ENCODE data around the gene PCNX1.
"Not testable (repeated sequence)": the region's sequence is repeated elsewhere in the genome, so short reads cannot be mapped to it uniquely, and the experiment has no call there.

PCNX1 gene

DNA sequence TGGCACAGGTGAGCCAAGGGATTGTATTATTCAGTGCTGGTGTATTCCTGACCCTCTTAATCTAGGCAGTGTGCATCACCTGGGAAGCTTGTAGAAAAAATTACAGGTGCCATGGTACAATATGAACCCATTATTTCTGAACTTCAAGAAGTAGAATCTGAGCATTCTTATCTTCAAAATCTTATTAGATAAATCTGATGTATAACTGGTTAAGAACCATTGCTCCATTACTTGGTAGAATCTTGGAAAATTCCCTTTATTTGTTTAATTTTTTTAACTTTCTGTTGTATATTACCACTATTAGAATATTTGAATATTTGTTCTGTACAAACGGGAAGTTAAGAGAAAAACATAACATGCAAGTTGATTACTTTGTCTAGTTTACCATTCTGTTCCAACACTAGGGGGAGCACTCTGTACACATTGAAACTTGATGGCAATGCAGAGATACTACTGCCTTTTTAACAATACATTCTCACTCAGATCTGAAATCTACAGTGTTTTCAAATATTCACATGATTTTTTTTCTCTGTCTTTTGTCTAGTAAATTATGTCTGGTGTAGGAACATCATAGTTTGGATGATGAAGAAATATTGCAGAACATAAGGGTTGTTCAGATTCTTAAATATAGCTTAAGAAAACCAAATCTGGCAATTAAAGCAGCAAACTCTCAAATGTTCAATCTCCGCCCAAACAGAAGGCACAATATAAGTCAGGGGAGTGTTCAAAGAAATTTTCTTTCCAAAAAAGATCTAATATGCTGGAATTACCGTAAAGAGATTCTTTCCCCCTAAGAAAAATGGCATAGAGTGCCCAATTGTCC lies 196.6 kb downstream of the PCNX1 start:
- DNase-seq, result no peak

DNA sequence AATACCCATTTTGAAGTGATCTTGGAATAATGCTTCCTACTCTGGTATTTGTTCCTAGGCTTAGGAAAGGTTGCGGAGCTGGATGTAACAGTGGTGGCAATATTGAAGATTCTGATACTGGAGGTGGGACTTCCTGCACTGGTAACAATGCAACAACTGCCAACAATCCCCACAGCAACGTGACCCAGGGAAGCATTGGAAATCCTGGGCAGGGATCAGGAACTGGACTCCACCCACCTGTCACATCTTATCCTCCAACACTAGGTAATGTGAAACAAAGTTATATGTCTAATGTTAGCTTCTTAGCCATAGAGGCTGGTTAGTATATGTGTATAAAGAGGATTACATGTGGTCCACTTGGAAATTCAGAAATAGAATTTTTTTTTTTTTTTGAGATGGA lies 197.9 kb downstream of the PCNX1 start:
- DNase-seq, result no peak

DNA sequence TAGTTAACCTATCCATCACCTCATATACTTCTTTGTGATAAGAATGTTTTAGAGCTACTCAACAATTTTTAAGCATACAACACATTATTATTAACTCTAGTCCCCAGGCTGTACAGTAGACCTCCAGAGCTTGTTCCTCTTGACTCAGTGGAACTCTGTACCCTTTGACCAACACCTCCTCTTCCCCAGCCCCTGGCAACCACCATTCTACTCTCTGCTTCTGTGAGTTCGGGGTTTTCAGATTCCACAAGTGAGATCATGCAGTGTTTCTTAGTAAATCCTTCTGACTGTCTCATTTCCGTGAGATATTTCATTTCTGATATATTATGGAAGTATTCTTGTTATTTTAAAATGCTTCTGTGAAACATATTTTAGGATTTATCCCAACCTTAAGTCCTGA lies 200.7 kb downstream of the PCNX1 start:
- no peak for DNase-seq

DNA sequence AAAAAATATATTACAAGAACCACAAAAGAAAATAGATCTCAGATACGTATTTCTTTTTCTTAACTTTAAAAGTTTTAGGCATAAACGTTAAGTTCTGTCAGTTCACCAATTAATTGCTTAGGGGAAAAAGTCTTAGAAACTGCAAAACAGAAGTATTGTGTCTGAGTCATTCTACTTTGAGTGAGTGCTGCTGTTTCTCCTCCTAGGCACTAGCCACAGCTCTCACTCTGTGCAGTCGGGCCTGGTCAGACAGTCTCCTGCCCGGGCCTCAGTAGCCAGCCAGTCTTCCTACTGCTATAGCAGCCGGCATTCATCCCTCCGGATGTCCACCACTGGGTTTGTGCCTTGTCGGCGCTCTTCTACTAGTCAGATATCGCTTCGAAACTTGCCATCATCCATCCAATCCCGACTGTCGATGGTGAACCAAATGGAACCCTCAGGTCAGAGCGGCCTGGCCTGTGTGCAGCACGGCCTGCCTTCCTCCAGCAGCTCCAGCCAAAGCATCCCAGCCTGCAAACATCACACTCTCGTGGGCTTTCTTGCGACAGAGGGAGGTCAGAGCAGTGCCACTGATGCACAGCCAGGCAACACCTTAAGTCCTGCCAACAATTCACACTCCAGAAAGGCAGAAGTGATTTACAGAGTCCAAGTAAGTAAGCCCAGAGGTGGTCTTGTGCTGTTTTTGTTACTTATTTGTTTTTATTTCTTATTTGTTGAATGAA lies 201.3 kb downstream of the PCNX1 start:
- DNase-seq, result no peak

DNA sequence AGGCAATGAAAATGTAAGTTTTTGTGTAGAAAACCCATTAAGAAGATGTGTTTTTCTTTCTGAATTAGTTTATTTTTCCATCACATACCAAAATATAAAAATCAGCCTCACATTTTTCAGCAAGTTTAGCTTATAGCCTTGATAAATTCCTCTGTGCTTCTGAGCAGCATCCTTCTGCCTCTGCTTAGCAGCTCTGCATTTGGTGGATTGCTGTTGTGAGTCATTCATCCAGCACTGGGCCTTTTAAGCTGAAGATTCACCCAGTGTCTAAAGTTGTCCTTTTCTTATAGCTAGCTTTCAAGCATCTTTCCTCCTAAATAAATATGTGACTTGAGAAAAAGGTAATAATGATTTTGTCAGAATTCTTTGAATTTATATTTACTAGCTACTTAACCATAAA lies 206.1 kb downstream of the PCNX1 start:
- no peak for DNase-seq

DNA sequence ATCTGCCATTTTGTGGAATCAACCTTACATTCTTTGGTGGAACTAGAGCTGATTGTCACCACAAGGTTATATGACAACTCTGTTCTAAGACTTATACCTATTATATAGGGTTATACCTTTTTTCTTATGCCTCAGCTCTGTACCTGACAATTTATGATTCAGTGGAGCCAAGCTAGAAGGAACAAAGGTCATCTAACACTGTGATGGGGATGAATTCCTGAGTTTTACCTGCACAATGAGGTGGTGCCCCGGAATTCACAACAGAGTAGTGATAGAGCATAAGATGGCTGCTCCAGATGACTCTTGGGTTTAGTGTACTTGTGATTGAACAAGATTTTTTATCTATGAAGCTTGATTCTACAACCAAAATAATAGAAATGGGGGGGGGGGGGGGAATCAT lies 207.3 kb downstream of the PCNX1 start:
- no peak for DNase-seq

DNA sequence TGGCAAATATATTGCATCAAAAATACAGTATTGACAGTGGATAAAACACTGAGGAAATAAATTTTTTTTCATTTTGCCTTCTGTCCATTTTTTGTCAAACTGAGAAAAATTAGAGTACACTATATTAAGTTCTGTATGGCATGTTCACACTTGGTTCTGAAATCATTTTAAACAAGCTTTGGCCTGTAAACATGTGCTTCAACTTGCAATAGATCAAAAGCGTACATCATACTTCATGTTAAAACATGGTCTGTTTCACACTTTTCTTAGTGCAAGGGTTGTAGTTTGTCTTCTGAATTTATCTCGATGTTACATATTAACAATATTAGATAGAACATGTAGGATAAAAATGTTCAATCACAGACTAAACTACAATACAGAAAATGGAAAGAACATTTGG lies 208.0 kb downstream of the PCNX1 start:
- DNase-seq, result no peak

DNA sequence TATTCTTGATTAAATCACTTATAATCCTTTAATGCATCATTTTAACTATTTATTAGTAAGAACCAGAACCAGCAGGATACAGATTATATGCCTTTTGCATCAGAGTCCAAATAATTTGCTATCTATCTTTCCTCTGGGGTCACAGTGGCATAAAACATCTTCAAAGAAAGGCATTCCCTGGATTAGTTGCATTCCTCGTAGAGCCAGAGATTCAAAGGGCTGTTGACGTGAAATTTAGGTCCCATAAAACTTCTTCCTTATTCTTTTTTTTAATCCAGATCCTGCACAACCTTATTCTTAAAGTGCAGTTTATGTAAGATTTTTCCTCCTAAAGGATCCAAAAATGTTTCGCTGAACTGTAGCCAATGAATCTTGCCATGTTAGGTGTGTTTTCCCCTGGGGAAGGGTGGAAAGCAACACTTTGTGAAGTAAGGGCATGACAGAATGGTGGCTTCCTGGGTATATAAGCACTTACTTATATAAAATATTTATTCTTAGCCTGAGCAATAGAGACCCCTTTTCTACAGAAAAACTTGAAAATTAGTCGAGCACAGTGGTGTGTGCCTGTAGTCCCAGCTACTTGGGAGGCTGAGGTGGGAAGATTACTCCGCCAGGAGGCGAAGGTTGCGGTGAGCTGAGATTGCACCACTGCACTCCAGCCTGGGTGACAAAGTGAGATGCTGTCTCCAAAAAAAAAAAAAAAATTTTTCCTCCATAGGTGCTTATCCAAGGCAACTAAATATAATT lies 208.7 kb downstream of the PCNX1 start:
- no peak for DNase-seq

DNA sequence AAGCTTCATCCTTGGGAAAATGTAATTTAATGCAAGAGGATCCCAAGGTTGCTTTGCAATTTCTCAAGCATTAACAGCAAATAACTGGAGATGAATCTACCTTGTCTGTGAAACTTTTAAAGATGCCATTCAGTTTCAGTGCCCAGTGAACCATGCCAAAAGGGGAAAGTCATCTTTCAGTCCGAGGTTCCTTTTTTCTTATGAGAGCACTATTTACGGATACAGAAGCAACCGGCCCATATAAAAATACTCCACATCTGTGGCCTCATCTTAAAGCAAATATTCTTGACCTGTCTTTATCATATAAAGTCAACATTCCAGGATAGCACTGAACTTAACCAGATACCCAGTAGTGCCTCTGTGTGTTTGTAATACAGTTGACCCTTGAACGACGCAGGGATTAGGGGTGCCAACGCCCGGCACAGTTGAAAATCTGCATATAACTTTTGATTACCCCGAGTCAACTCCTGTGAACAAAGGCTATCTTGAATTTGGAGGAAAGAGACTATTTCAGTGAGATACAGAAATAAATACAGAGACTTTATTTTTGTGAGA lies 209.4 kb downstream of the PCNX1 start:
- no peak for DNase-seq

DNA sequence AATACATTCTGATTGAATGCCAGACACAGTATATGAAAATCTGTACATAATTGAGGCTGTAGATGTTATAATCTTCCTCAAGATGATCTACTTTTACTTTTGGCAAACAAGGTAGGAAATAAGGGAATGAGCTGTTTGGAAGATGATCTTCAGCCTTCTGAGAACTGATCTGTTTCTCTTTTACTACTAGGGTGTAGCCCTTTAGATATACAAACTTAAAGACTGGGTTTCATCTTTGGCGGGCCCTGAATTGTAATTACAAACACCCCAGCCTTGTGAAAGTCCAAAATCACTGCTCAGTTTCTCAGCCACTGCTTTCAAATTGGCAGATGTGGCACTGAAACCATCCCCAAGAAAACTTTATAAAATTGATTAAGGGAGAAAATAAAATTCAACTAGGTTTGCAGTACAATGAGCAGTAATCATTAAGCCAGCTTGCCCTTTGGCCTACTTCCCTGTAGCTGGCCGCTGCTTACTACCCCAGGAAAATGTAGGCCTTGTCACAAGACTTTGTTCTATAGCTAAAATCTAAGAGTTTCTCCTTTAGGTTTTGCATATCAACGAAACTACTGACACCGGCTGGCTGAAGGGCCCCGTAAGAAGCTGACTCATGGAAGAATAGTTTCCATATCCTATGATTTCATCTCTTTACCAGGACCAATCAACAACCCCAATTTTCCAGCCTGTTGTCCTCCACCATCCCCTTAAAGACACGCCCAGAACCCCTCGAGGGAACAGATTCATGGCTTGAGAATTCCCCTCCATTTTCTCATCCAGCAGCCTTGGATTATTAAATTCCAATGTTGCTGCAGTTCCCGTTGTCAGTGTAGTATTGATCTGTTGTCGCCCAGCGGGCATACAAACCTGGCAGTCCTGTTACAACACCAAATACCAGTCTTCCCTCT lies 210.8 kb downstream of the PCNX1 start:
- DNase-seq, result no peak

DNA sequence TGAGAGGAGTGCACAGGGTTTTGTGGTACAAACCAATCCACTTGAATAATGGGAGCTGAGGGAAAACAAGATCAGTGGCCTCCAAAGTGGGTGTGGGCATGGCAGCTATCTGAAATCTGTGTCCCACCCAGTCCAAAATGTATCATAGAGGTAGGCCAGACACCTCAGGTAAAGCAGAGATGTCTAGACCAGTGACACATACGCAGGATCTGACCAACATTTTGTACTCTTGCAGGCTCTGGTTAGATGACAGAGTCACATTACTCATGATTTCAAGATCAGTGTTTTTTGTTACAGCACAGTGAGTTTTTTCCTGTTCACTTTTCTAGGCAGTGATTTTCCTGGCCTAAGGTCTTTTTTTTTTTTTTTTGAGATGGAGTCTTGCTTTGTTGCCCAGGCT lies 211.8 kb downstream of the PCNX1 start:
- DNase-seq, result no peak

DNA sequence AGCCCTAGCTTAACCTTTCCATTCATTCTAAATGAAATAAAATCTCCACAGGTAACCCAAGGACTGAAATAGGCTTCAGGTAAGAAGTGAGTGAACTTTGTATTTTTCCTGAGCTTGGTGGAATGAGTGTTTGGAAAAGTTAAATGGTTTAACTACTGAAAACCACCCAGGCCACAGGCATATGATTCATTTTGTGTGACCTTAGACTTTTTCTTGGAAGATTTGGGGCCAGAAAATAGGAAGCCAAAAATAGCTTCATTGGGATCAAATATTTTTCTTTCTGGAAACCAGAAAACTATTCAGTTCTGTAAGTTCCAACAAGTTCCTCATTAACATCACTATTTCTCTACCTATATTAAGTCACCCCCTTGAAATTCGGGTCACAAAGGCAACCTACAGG lies 212.6 kb downstream of the PCNX1 start:
- no peak for DNase-seq

DNA sequence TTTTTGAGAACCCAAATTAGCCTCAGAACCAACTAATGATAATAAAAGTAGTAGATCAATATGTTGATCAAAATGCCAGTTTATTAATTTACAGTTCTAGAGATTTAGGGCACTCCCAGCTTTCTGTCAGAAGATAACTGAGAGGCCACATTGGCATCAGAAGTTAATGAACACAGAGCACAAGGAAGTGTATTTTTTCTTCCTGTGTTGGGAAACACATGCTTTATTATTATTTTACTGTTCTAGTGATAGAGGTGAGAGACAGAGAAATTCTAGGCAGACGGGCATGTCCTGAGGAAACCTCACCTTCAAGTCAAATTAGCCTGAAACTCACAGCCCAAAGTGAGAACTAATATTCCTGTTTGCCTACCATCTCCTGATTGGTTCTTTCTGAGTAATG lies 213.7 kb downstream of the PCNX1 start:
- DNase-seq, result no peak

DNA sequence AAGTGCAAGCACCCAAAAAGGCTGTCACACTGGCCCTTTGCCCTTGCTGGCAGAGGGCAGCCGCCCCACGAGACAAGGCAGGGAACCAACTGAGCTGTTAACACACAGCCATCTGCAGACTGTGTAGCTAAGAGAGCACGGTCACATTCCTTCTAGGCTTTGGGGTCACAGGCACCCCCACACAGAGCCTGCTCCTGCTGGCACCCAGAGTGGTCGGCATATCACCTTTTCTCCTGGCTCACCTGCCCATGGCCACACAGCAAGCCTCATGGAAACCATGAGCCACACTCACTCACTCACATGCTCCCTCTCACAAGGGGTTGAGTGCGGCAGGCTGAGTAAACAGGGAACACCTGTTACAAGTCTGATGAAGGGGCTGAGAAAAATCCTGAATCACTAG lies 214.5 kb downstream of the PCNX1 start:
- DNase-seq, result no peak

DNA sequence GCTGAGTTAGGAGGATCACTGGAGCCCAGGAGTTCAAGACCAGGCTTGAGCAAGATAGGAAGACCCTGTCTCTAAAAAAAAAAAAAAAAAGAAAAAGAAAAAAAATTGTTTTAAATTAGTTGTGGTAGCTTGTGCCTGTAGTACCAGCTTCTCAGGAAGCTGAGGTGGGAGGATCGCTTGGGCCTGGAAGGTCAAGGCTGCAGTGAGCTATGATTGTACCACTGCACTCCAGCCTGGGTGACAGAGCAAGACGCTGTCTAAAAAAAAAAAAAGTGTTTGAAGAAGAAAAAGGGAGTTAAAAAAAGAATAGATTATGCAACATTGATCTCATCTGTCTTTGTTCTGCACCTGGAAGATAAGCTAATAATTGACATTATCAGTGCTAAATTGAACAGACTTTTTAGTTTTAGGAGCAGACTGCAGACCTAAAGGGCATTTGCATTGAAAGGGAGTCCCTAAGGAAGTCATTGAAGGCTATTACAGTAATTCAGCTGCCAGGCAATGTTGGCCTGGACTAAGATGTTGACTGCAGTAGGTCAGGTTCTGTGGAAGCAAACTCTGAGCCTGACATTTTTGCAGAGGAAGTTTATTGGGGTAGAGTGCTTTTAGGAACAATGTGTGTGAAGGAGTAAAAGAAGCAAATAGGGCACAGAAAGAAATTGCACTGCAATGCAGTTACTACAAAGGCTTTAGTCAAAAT lies 215.8 kb downstream of the PCNX1 start:
- DNase-seq, result no peak

DNA sequence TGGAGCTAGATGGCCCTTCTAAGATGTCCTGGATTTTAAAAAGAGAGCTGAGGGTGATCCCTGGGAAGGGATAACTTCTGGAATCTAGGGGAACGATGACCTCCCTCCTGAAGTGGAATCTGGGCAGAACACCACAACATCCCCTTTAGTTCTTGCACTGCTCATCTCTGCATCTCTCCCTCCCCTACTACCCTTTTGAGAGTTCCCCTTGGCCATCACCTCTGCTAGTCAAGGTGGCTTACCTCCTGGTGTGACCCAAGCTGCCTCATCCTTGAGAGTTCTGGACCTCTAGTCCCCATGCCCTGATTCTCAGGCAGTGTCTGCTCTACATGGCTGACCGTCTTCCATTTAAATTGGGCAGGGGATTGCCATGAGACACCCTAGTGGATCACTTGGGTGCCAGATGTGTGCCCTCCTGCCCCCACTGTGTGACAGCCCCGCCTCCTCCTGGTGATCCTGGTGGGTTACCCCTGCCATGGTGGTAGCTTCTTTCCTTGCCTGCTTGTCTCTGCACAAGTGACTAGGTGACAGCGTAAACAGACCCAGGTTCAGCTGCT lies 216.4 kb downstream of the PCNX1 start:
- no peak for DNase-seq

DNA sequence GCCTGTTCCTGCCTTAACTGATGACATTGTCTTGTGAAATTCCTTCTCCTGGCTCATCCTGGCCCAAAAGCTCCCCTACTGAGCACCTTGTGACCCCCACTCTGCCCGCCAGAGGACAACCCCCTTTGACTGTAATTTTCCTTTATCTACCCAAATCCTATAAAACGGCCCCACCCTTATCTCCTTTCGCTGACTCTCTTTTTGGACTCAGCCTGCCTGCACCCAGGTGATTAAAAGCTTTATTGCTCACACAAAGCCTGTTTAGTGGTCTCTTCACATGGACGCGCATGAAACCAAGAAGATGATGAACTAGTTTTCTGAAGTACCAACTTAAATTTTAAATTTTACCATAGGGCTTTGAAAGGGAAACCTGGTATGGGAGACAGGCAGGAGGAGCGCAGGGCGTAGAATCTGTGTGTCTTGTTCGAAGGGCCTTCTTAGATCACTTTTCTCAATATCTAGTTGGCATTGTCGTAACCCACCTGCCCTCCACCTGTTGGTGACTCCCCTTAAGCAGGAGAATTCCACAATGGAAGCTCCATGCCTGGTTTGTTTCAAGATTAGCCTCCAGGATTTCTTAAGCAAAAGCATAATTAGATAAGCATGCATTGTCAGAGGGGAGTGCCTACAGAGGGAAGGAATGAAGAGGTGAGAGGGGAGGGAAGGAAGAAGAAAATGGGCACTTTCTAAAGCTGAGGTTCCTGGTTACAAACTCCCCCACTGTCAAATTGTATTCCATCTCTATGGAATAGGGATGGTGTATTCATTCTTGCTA lies 222.6 kb downstream of the PCNX1 start:
- DNase-seq, result not testable (repeated sequence)

DNA sequence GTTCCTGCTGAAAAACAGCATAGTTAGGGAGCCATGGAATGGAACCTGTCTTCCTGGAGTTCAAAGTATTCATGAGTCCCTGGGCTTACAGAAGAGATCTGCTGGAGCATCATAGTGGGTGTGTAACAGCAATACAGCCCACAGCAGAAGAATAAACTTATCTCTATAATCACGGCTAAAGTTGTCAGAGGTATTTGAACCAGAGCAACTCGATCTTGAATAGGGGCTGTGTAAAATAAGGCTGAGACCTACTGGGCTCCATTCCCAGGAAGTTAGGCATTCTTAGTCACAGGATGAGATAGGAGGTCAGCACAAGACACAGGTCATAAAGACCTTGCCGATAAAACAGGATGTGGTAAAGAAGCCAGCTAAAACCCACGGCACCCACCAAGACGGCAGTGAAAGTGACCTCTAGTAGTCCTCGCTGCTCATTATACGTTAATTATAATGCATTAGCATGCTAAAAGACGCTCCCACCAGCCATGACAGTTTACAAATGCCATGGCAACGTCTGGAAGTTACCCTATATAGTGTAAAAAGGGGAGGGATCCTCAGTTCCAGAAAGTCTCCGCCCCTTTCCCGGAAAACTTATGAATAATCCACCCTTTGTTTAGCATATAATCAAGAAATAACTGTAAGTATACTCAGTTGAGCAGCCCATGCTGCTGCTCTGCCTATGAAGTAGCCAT lies 223.4 kb downstream of the PCNX1 start:
- no peak for DNase-seq

DNA sequence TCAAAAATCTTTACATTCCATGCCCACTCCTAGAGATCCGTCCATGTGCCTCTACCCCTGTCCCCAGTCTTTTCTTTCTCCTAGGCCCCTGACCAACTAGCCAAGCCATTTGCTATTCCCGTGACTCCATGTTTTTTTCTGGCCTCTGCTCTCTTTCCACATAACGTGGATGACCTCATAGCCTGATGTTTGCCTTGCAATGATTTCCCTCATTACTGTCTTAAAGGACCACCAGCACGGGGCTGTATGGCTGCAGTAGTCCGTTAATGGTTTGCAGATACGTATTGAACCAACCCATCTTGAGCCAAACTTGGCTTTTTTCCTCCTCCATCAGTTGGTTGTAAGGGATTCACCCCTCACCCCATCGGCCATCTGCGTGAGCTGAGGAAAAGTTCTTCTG lies 226.0 kb downstream of the PCNX1 start:
- no peak for DNase-seq

DNA sequence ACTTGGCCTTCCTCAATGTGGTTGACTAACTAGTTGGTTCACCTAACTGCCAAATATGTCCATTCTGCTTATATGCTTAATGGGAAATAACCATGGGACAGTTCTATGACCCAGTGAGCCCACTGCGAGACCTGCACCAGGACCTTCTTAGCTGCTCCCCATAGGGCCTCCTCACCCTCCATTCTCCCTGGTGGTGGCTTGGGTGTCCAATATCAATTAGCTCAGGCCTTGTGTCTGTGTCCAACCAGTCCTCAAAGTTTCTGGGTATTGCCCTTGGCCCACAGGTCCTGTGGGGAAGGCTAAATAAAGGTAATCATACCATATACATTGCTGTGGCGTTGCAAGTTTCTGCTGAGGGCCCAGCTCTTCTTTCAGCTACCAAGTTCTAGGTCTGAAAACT lies 228.2 kb downstream of the PCNX1 start:
- no peak for DNase-seq

Data from SIG-M5 (cell line).